ENCODE measurements around the gene GSDMA. TPM values are rescaled to one million over a fixed set of nuclear protein-coding genes. Genes with fewer than 3 reads are reported as not detected.

Gene GSDMA
- total and polyA plus RNA-seq, 5 donors: 0.29 to 0.97 (median 0.53) TPM; not detected in 2

- WGBS: 84% methylated on average over 6 of the region's 6 CpGs
- intact Hi-C loops (cut with DNase I): loop anchor here in 1 of 4 donors (10.0 kb wide), 1 partner anchor 92 kb away; no protein-coding TSS in a partner anchor
- Histone ChIP-seq H3K27me3 (ENCODE audit: control insufficient read depth, insufficient read depth) (no peaks in the 10 kb centered on the region), H3K4me1 (ENCODE audit: control insufficient read depth, insufficient read depth, low read length) (no peaks in the 10 kb centered on the region), H3K27ac (ENCODE audit: low read length) (no peak overlapping the region), H3K9me3 (ENCODE audit: control insufficient read depth, low read length) (no peaks in the 10 kb centered on the region), H3K4me3 (ENCODE audit: low read length) (no peak overlapping the region)
- ATAC-seq (no peak), DNase-seq (no peak)
Observed at GRCh38 chr17:39966771-39967170, 4.0 kb downstream of the GSDMA start.

- WGBS: 70% methylated on average over 2 of the region's 2 CpGs
- no peak for ATAC-seq
- intact Hi-C loops (cut with DNase I): loop anchor here in 1 of 4 donors (10.0 kb wide), 1 partner anchor 94 kb away; no protein-coding TSS in a partner anchor
Observed at GRCh38 chr17:39968761-39969160, 6.0 kb downstream of the GSDMA start.

GRCh38 chr17:39969375-39969774 lies 6.6 kb downstream of the GSDMA start:
- intact Hi-C loops (cut with DNase I): loop anchor here in 1 of 4 donors (10.0 kb wide), 1 partner anchor 95 kb away; no protein-coding TSS in a partner anchor
- no peak for ATAC-seq
- Histone ChIP-seq H3K9me3 (ENCODE audit: control insufficient read depth, low read length) (no peaks in the 10 kb centered on the region), H3K27me3 (ENCODE audit: control insufficient read depth, insufficient read depth) (no peaks in the 10 kb centered on the region), H3K4me3 (ENCODE audit: low read length) (no peak overlapping the region), H3K4me1 (ENCODE audit: control insufficient read depth, insufficient read depth, low read length) (no peaks in the 10 kb centered on the region), H3K27ac (ENCODE audit: low read length) (no peak overlapping the region)
- no peak for DNase-seq
- WGBS: 61% methylated on average over 6 of the region's 6 CpGs

More at GRCh38 chr17:39968761-39969160, 6.0 kb downstream of the GSDMA start:
- DNase-seq: no peak
- Histone ChIP-seq H3K9me3 (ENCODE audit: control insufficient read depth, low read length) (no peaks in the 10 kb centered on the region), H3K27ac (ENCODE audit: low read length) (no peak overlapping the region), H3K4me1 (ENCODE audit: control insufficient read depth, insufficient read depth, low read length) (no peaks in the 10 kb centered on the region), H3K27me3 (ENCODE audit: control insufficient read depth, insufficient read depth) (no peaks in the 10 kb centered on the region), H3K4me3 (ENCODE audit: low read length) (no peak overlapping the region)

- no peak overlapping the region for H3K4me3 ChIP-seq (ENCODE audit: low read length)
- ATAC-seq (no peak), DNase-seq (no peak)
- intact Hi-C loops (cut with DNase I): no loop called here
- no peaks in the 10 kb centered on the region for H3K4me1 ChIP-seq (ENCODE audit: control insufficient read depth, insufficient read depth, low read length)
- H3K9me3 ChIP-seq (ENCODE audit: control insufficient read depth, low read length): no peaks in the 10 kb centered on the region
- WGBS: 61% methylated on average over 7 of the region's 7 CpGs
- H3K27ac ChIP-seq (ENCODE audit: low read length): no peak overlapping the region
- H3K27me3 ChIP-seq (ENCODE audit: control insufficient read depth, insufficient read depth): no peaks in the 10 kb centered on the region
Observed at GRCh38 chr17:39970157-39970692, 7.4 kb downstream of the GSDMA start.

GRCh38 chr17:39971076-39971603 lies 8.3 kb downstream of the GSDMA start:
- Histone ChIP-seq H3K27ac (ENCODE audit: low read length) (no peak overlapping the region), H3K9me3 (ENCODE audit: control insufficient read depth, low read length) (no peaks in the 10 kb centered on the region), H3K27me3 (ENCODE audit: control insufficient read depth, insufficient read depth) (no peaks in the 10 kb centered on the region), H3K4me1 (ENCODE audit: control insufficient read depth, insufficient read depth, low read length) (no peaks in the 10 kb centered on the region), H3K4me3 (ENCODE audit: low read length) (no peak overlapping the region)
- ATAC-seq (no peak), DNase-seq (no peak)
- WGBS: 81% methylated on average over 4 of the region's 4 CpGs
- intact Hi-C loops (cut with DNase I): no loop called here

GRCh38 chr17:39972271-39972670 lies 9.5 kb downstream of the GSDMA start:
- Histone ChIP-seq H3K4me3 (ENCODE audit: low read length) (no peak overlapping the region), H3K9me3 (ENCODE audit: control insufficient read depth, low read length) (no peaks in the 10 kb centered on the region), H3K27ac (ENCODE audit: low read length) (no peak overlapping the region), H3K27me3 (ENCODE audit: control insufficient read depth, insufficient read depth) (no peaks in the 10 kb centered on the region), H3K4me1 (ENCODE audit: control insufficient read depth, insufficient read depth, low read length) (no peaks in the 10 kb centered on the region)
- 22% methylated on average over 3 of the region's 3 CpGs for WGBS
- ATAC-seq (peak in 1 of 2 donors; percentile 33), DNase-seq (no peak)
- intact Hi-C loops (cut with DNase I): no loop called here

- intact Hi-C loops (cut with DNase I): no loop called here
- ATAC-seq (no peak), DNase-seq (no peak)
- 81% methylated on average over 2 of the region's 2 CpGs for WGBS
- Histone ChIP-seq H3K27me3 (ENCODE audit: control insufficient read depth, insufficient read depth) (no peaks in the 10 kb centered on the region), H3K27ac (ENCODE audit: low read length) (no peak overlapping the region), H3K4me3 (ENCODE audit: low read length) (no peak overlapping the region), H3K9me3 (ENCODE audit: control insufficient read depth, low read length) (no peaks in the 10 kb centered on the region), H3K4me1 (ENCODE audit: control insufficient read depth, insufficient read depth, low read length) (no peaks in the 10 kb centered on the region)
Observed at GRCh38 chr17:39973496-39973895, 10.7 kb downstream of the GSDMA start.

GRCh38 chr17:39974433-39974832 lies 11.6 kb downstream of the GSDMA start:
- Histone ChIP-seq H3K4me1 (ENCODE audit: control insufficient read depth, insufficient read depth, low read length) (no peaks in the 10 kb centered on the region), H3K4me3 (ENCODE audit: low read length) (no peak overlapping the region), H3K27me3 (ENCODE audit: control insufficient read depth, insufficient read depth) (no peaks in the 10 kb centered on the region), H3K9me3 (ENCODE audit: control insufficient read depth, low read length) (no peaks in the 10 kb centered on the region), H3K27ac (ENCODE audit: low read length) (no peak overlapping the region)
- ATAC-seq (no peak), DNase-seq (no peak)
- intact Hi-C loops (cut with DNase I): no loop called here
- 73% methylated on average over 5 of the region's 5 CpGs for WGBS

- no peak for ATAC-seq
- Histone ChIP-seq H3K4me1 (ENCODE audit: control insufficient read depth, insufficient read depth, low read length) (no peaks in the 10 kb centered on the region), H3K27ac (ENCODE audit: low read length) (no peak overlapping the region), H3K27me3 (ENCODE audit: control insufficient read depth, insufficient read depth) (no peaks in the 10 kb centered on the region), H3K9me3 (ENCODE audit: control insufficient read depth, low read length) (no peaks in the 10 kb centered on the region), H3K4me3 (ENCODE audit: low read length) (no peak overlapping the region)
- 64% methylated on average over 4 of the region's 4 CpGs for WGBS
- intact Hi-C loops (cut with DNase I): no loop called here
- DNase-seq: no peak
Observed at GRCh38 chr17:39975801-39976200, 13.0 kb downstream of the GSDMA start.

- ATAC-seq (no peak), DNase-seq (no peak)
- intact Hi-C loops (cut with DNase I): no loop called here
- no peak overlapping the region for H3K27ac ChIP-seq (ENCODE audit: low read length)
- no peaks in the 10 kb centered on the region for H3K4me1 ChIP-seq (ENCODE audit: control insufficient read depth, insufficient read depth, low read length)
- 62% methylated on average over 5 of the region's 5 CpGs for WGBS
- no peak overlapping the region for H3K4me3 ChIP-seq (ENCODE audit: low read length)
- H3K9me3 ChIP-seq (ENCODE audit: control insufficient read depth, low read length): no peaks in the 10 kb centered on the region
- H3K27me3 ChIP-seq (ENCODE audit: control insufficient read depth, insufficient read depth): no peaks in the 10 kb centered on the region
Observed at GRCh38 chr17:39979016-39979670, 16.3 kb downstream of the GSDMA start.

GRCh38 chr17:39979893-39980350 lies 17.1 kb downstream of the GSDMA start:
- Histone ChIP-seq H3K9me3 (ENCODE audit: control insufficient read depth, low read length) (no peaks in the 10 kb centered on the region), H3K27ac (ENCODE audit: low read length) (peak overlapping the region; percentile 83), H3K27me3 (ENCODE audit: control insufficient read depth, insufficient read depth) (no peaks in the 10 kb centered on the region), H3K4me1 (ENCODE audit: control insufficient read depth, insufficient read depth, low read length) (no peaks in the 10 kb centered on the region), H3K4me3 (ENCODE audit: low read length) (peak overlapping the region; percentile 58)
- WGBS: under 1% methylated on average over 10 of the region's 10 CpGs
- intact Hi-C loops (cut with DNase I): loop anchor here in 1 of 4 donors (2.0 kb wide), 1 partner anchor 21 kb away; no protein-coding TSS in a partner anchor
- ATAC-seq (peak; percentile 10 to 33), DNase-seq (peak in 1 of 3 donors; percentile 54)
